H9 (cell line): ENCODE measurements around the gene GDAP1L1. TPM values are rescaled to one million over a fixed set of nuclear protein-coding genes. Genes with fewer than 3 reads are reported as not detected.

Source experiments
- DNase-seq: peaks from one replicate; pipeline ENCODE4 v3.0.0-alpha.2; 2017
- H2AFZ ChIP-seq: one replicate; pipeline ENCODE4 v1.6.1; 2013; ENCODE audit warnings: mild to moderate bottlenecking, low read length, control low read depth, moderate library complexity
- H2AK5ac ChIP-seq: 2 replicates; pipeline ENCODE4 v1.6.1; 2013; ENCODE audit warnings: low read length, control low read depth, mixed read lengths; ENCODE audit not compliant: insufficient read length
- H2BK120ac ChIP-seq: one replicate; pipeline ENCODE4 v1.6.1; 2013; ENCODE audit warnings: low read depth, mild to moderate bottlenecking, low read length, control low read depth, inconsistent platforms; ENCODE audit not compliant: poor library complexity, severe bottlenecking
- H2BK12ac ChIP-seq: 2 replicates; pipeline ENCODE4 v1.6.1; 2013; ENCODE audit warnings: low read length, control low read depth, mixed read lengths, low read depth; ENCODE audit not compliant: insufficient read length
- H2BK15ac ChIP-seq: 2 replicates; pipeline ENCODE4 v1.6.1; 2013; ENCODE audit warnings: low read depth, low read length, control low read depth
- H2BK20ac ChIP-seq: one replicate; pipeline ENCODE4 v1.6.1; 2013; ENCODE audit warnings: low read depth, mild to moderate bottlenecking, low read length, control low read depth, inconsistent platforms; ENCODE audit not compliant: poor library complexity, severe bottlenecking
- H2BK5ac ChIP-seq: 2 replicates; pipeline ENCODE4 v1.6.1; 2013; ENCODE audit warnings: low read length, control low read depth, mixed read lengths; ENCODE audit not compliant: insufficient read length
- H3K14ac ChIP-seq: 2 replicates; pipeline ENCODE4 v1.6.1; 2013; ENCODE audit warnings: low read length, control low read depth; ENCODE audit not compliant: insufficient read depth
- H3K18ac ChIP-seq: 2 replicates; pipeline ENCODE4 v1.6.1; 2013; ENCODE audit warnings: low read depth, mild to moderate bottlenecking, mixed read lengths, low read length, control low read depth; ENCODE audit not compliant: insufficient read length
- H3K23ac ChIP-seq: 2 replicates; pipeline ENCODE4 v1.6.1; 2013; ENCODE audit warnings: low read length, control low read depth, mixed read lengths, low read depth; ENCODE audit not compliant: insufficient read length
- H3K23me2 ChIP-seq: 2 replicates; pipeline ENCODE4 v1.6.1; 2013; ENCODE audit warnings: low read depth, mild to moderate bottlenecking, mixed read lengths, low read length, control low read depth; ENCODE audit not compliant: insufficient read length, poor library complexity, severe bottlenecking
- H3K27ac ChIP-seq: 2 replicates; pipeline ENCODE4 v1.5.1; 2013; ENCODE audit warnings: low read length, control low read depth, mixed read lengths, low read depth; ENCODE audit not compliant: insufficient read length
- H3K27me3 ChIP-seq: 2 replicates; pipeline ENCODE4 v1.6.1; 2013; ENCODE audit warnings: low read length, control low read depth, inconsistent platforms; ENCODE audit not compliant: insufficient read depth
- H3K4ac ChIP-seq: 2 replicates; pipeline ENCODE4 v1.6.1; 2013; ENCODE audit warnings: low read depth, mild to moderate bottlenecking, control low read depth, inconsistent platforms, low read length, moderate library complexity
- H3K4me1 ChIP-seq: 2 replicates; pipeline ENCODE4 v1.6.1; 2013; ENCODE audit warnings: low read length, control low read depth, inconsistent platforms; ENCODE audit not compliant: insufficient read depth
- H3K4me2 ChIP-seq: 2 replicates; pipeline ENCODE4 v1.6.1; 2013; ENCODE audit warnings: low read length, control low read depth, mixed read lengths; ENCODE audit not compliant: insufficient read length, insufficient read depth
- H3K56ac ChIP-seq: 2 replicates; pipeline ENCODE4 v1.6.1; 2013; ENCODE audit warnings: low read depth, mild to moderate bottlenecking, mixed read lengths, low read length, control low read depth; ENCODE audit not compliant: insufficient read length
- H3K79me1 ChIP-seq: 2 replicates; pipeline ENCODE4 v1.6.1; 2013; ENCODE audit warnings: low read depth, mild to moderate bottlenecking, moderate library complexity, low read length, control low read depth, inconsistent platforms; ENCODE audit not compliant: insufficient read depth, poor library complexity, severe bottlenecking
- H3K79me2 ChIP-seq: 2 replicates; pipeline ENCODE4 v1.6.1; 2013; ENCODE audit warnings: low read length, control low read depth, inconsistent platforms; ENCODE audit not compliant: insufficient read depth
- H3K9ac ChIP-seq: 2 replicates; pipeline ENCODE4 v1.6.1; 2013; ENCODE audit warnings: low read length, control low read depth, mixed read lengths; ENCODE audit not compliant: insufficient read length; ENCODE audit errors: extremely low read depth
- H3K9me3 ChIP-seq: one replicate; pipeline ENCODE4 v1.6.1; 2013; ENCODE audit warnings: low read depth, low read length, inconsistent platforms; ENCODE audit not compliant: control insufficient read depth
- H3T11ph ChIP-seq: one replicate; pipeline ENCODE4 v1.6.1; 2013; ENCODE audit warnings: mild to moderate bottlenecking, low read length, control low read depth, inconsistent platforms
- H4K20me1 ChIP-seq: one replicate; pipeline ENCODE4 v1.6.1; 2013; ENCODE audit not compliant: control insufficient read depth, insufficient read length, insufficient read depth
- H4K5ac ChIP-seq: 2 replicates; pipeline ENCODE4 v1.6.1; 2013; ENCODE audit warnings: low read depth, mild to moderate bottlenecking, mixed read lengths, low read length, control low read depth; ENCODE audit not compliant: insufficient read length
- H4K8ac ChIP-seq: replicated peaks from 2 replicates; pipeline ENCODE4 v1.6.1; 2013; ENCODE audit warnings: low read length, control low read depth, mixed read lengths, low read depth; ENCODE audit not compliant: insufficient read length
- H4K91ac ChIP-seq: 2 replicates; pipeline ENCODE4 v1.6.1; 2013; ENCODE audit warnings: low read depth, mild to moderate bottlenecking, moderate library complexity, mixed read lengths, low read length, control low read depth; ENCODE audit not compliant: insufficient read length
- H3K27ac Mint-ChIP-seq, 3 experiments: 2 replicates in 2 of 3; 3 replicates in 1 of 3; pipeline ENCODE4 v1.8.0; 2020 to 2021; ENCODE audit warnings: mixed read lengths in 3 of 3, mild to moderate bottlenecking in 1 of 3, moderate library complexity in 1 of 3
- H3K27me3 Mint-ChIP-seq: 2 replicates; pipeline ENCODE4 v1.8.0; 2021; ENCODE audit warnings: low read depth, mild to moderate bottlenecking, moderate library complexity, mixed read lengths
- H3K36me3 Mint-ChIP-seq, 3 experiments: 2 replicates in 2 of 3; 3 replicates in 1 of 3; pipeline ENCODE4 v1.8.0; 2020 to 2021; ENCODE audit warnings: low read depth in 3 of 3, mixed read lengths in 3 of 3; ENCODE audit not compliant: insufficient read depth in 1 of 3
- H3K4me1 Mint-ChIP-seq, 2 experiments: 2 replicates each; pipeline ENCODE4 v1.8.0; 2020; ENCODE audit warnings: mixed read lengths in 2 of 2
- H3K4me3 Mint-ChIP-seq, 2 experiments: 2 replicates in 1 of 2; 3 replicates in 1 of 2; pipeline ENCODE4 v1.8.0; 2020 to 2021; ENCODE audit warnings: mild to moderate bottlenecking in 2 of 2, mixed read lengths in 2 of 2, moderate library complexity in 1 of 2
- H3K9me3 Mint-ChIP-seq, 2 experiments: 2 replicates in 1 of 2; 3 replicates in 1 of 2; pipeline ENCODE4 v1.8.0; 2020; ENCODE audit warnings: mild to moderate bottlenecking in 2 of 2, mixed read lengths in 2 of 2, moderate library complexity in 1 of 2
- WGBS: extraction: QIAGEN DNeasy Blood & Tissue Kit; methylation state at CpG from one replicate; pipeline ENCODE4 v1.1.7; 2013; ENCODE audit warnings: missing lambda C conversion rate, low lambda C conversion rate, mixed read lengths; ENCODE audit not compliant: insufficient read length; ENCODE audit errors: extremely low coverage; 5-methylcytosine and 5-hydroxymethylcytosine counted together
- total RNA-seq: library from RNA; stranded (reverse); gene quantifications from 2 replicates; pipeline ENCODE4 v1.2.1, GENCODE V29; 2021
- TF ChIP-seq, protein P1 (sequence below): fragments of 200-600 bp; sonication (generic); conservative IDR thresholded peaks from 3 replicates; pipeline ENCODE4 v1.8.0; 2021; ENCODE audit warnings: antibody characterized with exemption, mild to moderate bottlenecking

GDAP1L1 gene
- total RNA-seq, 1 experiment from 2014 or later = 5.9 TPM

GRCh38 chr20:44209686-44210405, 37.3 kb upstream of the GDAP1L1 start:
- peak overlapping the region; percentile 71 for H3K27ac ChIP-seq
- TF ChIP-seq, protein P1, sequence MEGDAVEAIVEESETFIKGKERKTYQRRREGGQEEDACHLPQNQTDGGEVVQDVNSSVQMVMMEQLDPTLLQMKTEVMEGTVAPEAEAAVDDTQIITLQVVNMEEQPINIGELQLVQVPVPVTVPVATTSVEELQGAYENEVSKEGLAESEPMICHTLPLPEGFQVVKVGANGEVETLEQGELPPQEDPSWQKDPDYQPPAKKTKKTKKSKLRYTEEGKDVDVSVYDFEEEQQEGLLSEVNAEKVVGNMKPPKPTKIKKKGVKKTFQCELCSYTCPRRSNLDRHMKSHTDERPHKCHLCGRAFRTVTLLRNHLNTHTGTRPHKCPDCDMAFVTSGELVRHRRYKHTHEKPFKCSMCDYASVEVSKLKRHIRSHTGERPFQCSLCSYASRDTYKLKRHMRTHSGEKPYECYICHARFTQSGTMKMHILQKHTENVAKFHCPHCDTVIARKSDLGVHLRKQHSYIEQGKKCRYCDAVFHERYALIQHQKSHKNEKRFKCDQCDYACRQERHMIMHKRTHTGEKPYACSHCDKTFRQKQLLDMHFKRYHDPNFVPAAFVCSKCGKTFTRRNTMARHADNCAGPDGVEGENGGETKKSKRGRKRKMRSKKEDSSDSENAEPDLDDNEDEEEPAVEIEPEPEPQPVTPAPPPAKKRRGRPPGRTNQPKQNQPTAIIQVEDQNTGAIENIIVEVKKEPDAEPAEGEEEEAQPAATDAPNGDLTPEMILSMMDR = no peak
- H3K27me3 ChIP-seq = no peaks in the 10 kb centered on the region
- peak overlapping the region; percentile 94 for H3K18ac ChIP-seq
- peaks cover 3% of the 10 kb centered on the region; the same call in 1 of the 2 replicates for H3K4me1 ChIP-seq
- H2BK120ac ChIP-seq = peak overlapping the region; percentile 93
- H4K8ac ChIP-seq = peak overlapping the region; percentile 29
- H3K56ac ChIP-seq = peak overlapping the region; percentile 52
- peak overlapping the region; percentile 98 to 100 for H3K4me3 Mint-ChIP-seq
- H3K23me2 ChIP-seq = peaks cover 15% of the 10 kb centered on the region
- peaks cover 3% of the 10 kb centered on the region for H3K79me1 ChIP-seq
- DNase-seq = no peak
- H2BK12ac ChIP-seq = peak overlapping the region; percentile 37
- peak overlapping the region; percentile 44 for H3K4ac ChIP-seq
- peaks cover 0 to 2% of the 10 kb centered on the region in 2 experiments; a peak in 2 of 5 replicates for H3K9me3 Mint-ChIP-seq
- no peak overlapping the region for H2AFZ ChIP-seq
- H3K36me3 Mint-ChIP-seq = peaks cover 7 to 21% (median 15%) of the 10 kb centered on the region in 3 experiments
- H2AK5ac ChIP-seq = peak overlapping the region; percentile 42
- H3K27me3 Mint-ChIP-seq = no peaks in the 10 kb centered on the region
- H3K79me2 ChIP-seq = peaks cover 21% of the 10 kb centered on the region
- H3K4me1 Mint-ChIP-seq = peaks cover 32 to 42% of the 10 kb centered on the region in 2 experiments
- H3T11ph ChIP-seq = no peak overlapping the region
- peak overlapping the region; percentile 82 for H3K4me2 ChIP-seq
- H2BK5ac ChIP-seq = peak overlapping the region; percentile 88
- peak overlapping the region; percentile 98 to 100 (median 99) for H3K27ac Mint-ChIP-seq
- peak overlapping the region; percentile 97 for H4K91ac ChIP-seq
- H4K20me1 ChIP-seq = no peaks in the 10 kb centered on the region
- peak overlapping the region; percentile 93 for H3K14ac ChIP-seq
- WGBS = no CpG with 5 or more reads among the region's 31 CpGs
- no peak overlapping the region for H2BK20ac ChIP-seq
- peak overlapping the region; percentile 68 for H4K5ac ChIP-seq
- no peaks in the 10 kb centered on the region for H3K9me3 ChIP-seq
- no peak overlapping the region for H3K23ac ChIP-seq
- H3K9ac ChIP-seq = peak overlapping the region; percentile 97
- no peak overlapping the region for H2BK15ac ChIP-seq
